Measurements from ENCODE around the gene RBM44. TPM values are rescaled to one million over a fixed set of nuclear protein-coding genes. Genes with fewer than 3 reads are reported as not detected.

Gene RBM44
- total and polyA plus RNA-seq, 4 donors, result 0.02 to 0.75 (median 0.15) TPM

Small RNAs within 50 kb of the gene (small RNA-seq; reads per million reads assigned to genes)
- gene RF00157, result not detected

Other genes with a start within 250 kb of the RBM44 start
- not detected for gene PRLH, start 232.2 kb upstream of the RBM44 start, total RNA-seq
- gene PRLH, start 232.2 kb upstream of the RBM44 start, polyA plus RNA-seq, result not detected
- 10 to 100 TPM; 17.8 to 96.5 TPM for gene RAB17, start 208.0 kb upstream of the RBM44 start, total RNA-seq
- gene RAB17, start 208.0 kb upstream of the RBM44 start, polyA plus RNA-seq, result 10 to 100 TPM; 69.6 to 80.2 TPM
- gene LRRFIP1, start 171.2 kb upstream of the RBM44 start, total RNA-seq, result 10 to 100 TPM; 13.3 to 56.1 TPM
- gene LRRFIP1, start 171.2 kb upstream of the RBM44 start, polyA plus RNA-seq, result 10 to 100 TPM; 26.6 to 51.6 TPM
- 10 to 100 TPM in 1 of 2 donors, 1 to 10 TPM in 1; 3.1 to 17.8 TPM for gene RAMP1, start 60.8 kb downstream of the RBM44 start, total RNA-seq
- gene RAMP1, start 60.8 kb downstream of the RBM44 start, polyA plus RNA-seq, result 100 to 1,000 TPM in 1 of 2 donors, 10 to 100 TPM in 1; 29.2 to 129 TPM
- 10 to 100 TPM; 30.5 to 31.6 TPM for gene UBE2F, start 168.2 kb downstream of the RBM44 start, total RNA-seq
- gene UBE2F, start 168.2 kb downstream of the RBM44 start, polyA plus RNA-seq, result 10 to 100 TPM; 32.6 to 55.3 TPM